Measurements from ENCODE around the gene CELA2B. TPM values are rescaled to one million over a fixed set of nuclear protein-coding genes. Genes with fewer than 3 reads are reported as not detected.

The CELA2B gene
- total and polyA plus RNA-seq, 2 of the 8 experiments (the other 6 are each of a cell fraction or from before 2014, with no cell fraction given): not detected

GRCh38 chr1:15489052-15489736 lies 13.3 kb downstream of the CELA2B start:
- Histone ChIP-seq H4K5ac (ENCODE audit: insufficient read length, low read depth, low read length) (no peak overlapping the region), H3K14ac (ENCODE audit: insufficient read length) (no peak overlapping the region), H2BK120ac (replicated peaks; ENCODE audit: low read depth, low read length) (no peak overlapping the region), H2AK5ac (ENCODE audit: low read depth, low read length) (no peak overlapping the region), H3K79me2 (ENCODE audit: control insufficient read depth in 1 of 2, insufficient read depth in 2 of 2, low read length in 2 of 2) (no peaks in the 10 kb centered on the region), H2BK20ac (ENCODE audit: low read length) (no peak overlapping the region), H3K4me2 (ENCODE audit: insufficient read depth in 1 of 2, low read depth in 2 of 2, low read length in 2 of 2) (no peak overlapping the region), H3K4me1 (replicated peaks in 1 of 4; ENCODE audit: control insufficient read depth in 3 of 4, insufficient read depth in 4 of 4, low read length in 3 of 4) (no peaks in the 10 kb centered on the region), H3K9ac (replicated peaks in 1 of 4; ENCODE audit: extremely low read depth in 1 of 4, low read depth in 3 of 4, low read length in 3 of 4) (no peak overlapping the region), H3K23ac (ENCODE audit: insufficient read length) (no peak overlapping the region), H3K18ac (ENCODE audit: extremely low read depth, low read length) (no peak overlapping the region), H3K4ac (replicated peaks; ENCODE audit: insufficient read length, low read depth, low read length) (no peak overlapping the region), H2BK5ac (ENCODE audit: low read depth, low read length) (no peak overlapping the region), H2BK12ac (ENCODE audit: low read depth, low read length) (no peak overlapping the region), H3K27ac (ENCODE audit: low read depth, low read length) (no peak overlapping the region), H3K4me3 (ENCODE audit: extremely low read depth in 1 of 4, insufficient read depth in 2 of 4, low read depth in 3 of 4, low read length in 4 of 4) (no peak overlapping the region), H2BK15ac (ENCODE audit: low read length) (no peak overlapping the region), H3K36me3 (ENCODE audit: control insufficient read depth in 2 of 4, insufficient read depth in 4 of 4, low read length in 3 of 4) (peaks cover 0 to 4% (median under 1%) of the 10 kb centered on the region in 4 experiments; a peak in 2 of 8 replicates), H3K23me2 (ENCODE audit: low read depth, low read length) (no peaks in the 10 kb centered on the region), H4K91ac (replicated peaks; ENCODE audit: insufficient read length, low read length) (no peak overlapping the region), H3K79me1 (ENCODE audit: low read depth, low read length) (no peaks in the 10 kb centered on the region), H3K27me3 (replicated peaks in 1 of 4; ENCODE audit: control insufficient read depth in 3 of 4, extremely low read depth in 1 of 4, insufficient read depth in 3 of 4, low read length in 3 of 4) (no peaks in the 10 kb centered on the region), H4K8ac (ENCODE audit: extremely low read depth, insufficient read depth, low read length) (no peak overlapping the region), H3K56ac (replicated peaks; ENCODE audit: insufficient read length, low read depth, low read length) (no peak overlapping the region), H3K9me3 (ENCODE audit: insufficient read depth in 2 of 2, low read depth in 1 of 2, low read length in 1 of 2) (no peaks in the 10 kb centered on the region), H4K20me1 (replicated peaks in 1 of 2; ENCODE audit: control insufficient read depth in 1 of 2, insufficient read depth in 2 of 2, low read length in 2 of 2) (no peaks in the 10 kb centered on the region), H2AFZ (ENCODE audit: low read length) (no peak overlapping the region)
- ChIA-PET POLR2A (ENCODE audit: partially characterized antibody) (interaction anchor here (1.2 kb wide), 1 partner anchor 62 kb away, joined by 3 read pairs; no protein-coding TSS in a partner anchor), CTCF (ENCODE audit: partially characterized antibody) (interaction anchor here (1.9 to 2.6 kb wide), 2 partner anchors 11 to 13 kb away, joined by 5 to 9 read pairs; no protein-coding TSS in a partner anchor)
- 92% methylated on average over 13 of the region's 13 CpGs; no CpG with 5 or more reads in 1 of the 2 experiments for WGBS, 2 experiments (ENCODE audit: extremely low coverage in 1 of 2, insufficient coverage in 1 of 2, insufficient read length in 1 of 2, insufficient replicate concordance in 2 of 2, low coverage in 1 of 2, low lambda C conversion rate in 2 of 2, missing lambda C conversion rate in 1 of 2)
- TF ChIP-seq CTBP2 (IDR thresholded peaks at IDR 0.05; ENCODE audit: borderline replicate concordance, insufficient read depth, insufficient read length, low read length): no peak
- TF ChIP-seq CBX8 (IDR thresholded peaks at IDR 0.05; ENCODE audit: borderline replicate concordance, low read depth, low read length): no peak
- TF ChIP-seq RBBP5 (IDR thresholded peaks at IDR 0.05; ENCODE audit: borderline replicate concordance, low read depth, low read length): no peak
- no peak for TF ChIP-seq TAF1 (IDR thresholded peaks at IDR 0.05; ENCODE audit: low read depth, low read length)
- TF ChIP-seq KDM5A (IDR thresholded peaks at IDR 0.05; ENCODE audit: low read length): no peak
- no peak for TF ChIP-seq BRCA1 (IDR thresholded peaks at IDR 0.05; ENCODE audit: low read depth, low read length)
- TF ChIP-seq CHD1 (IDR thresholded peaks at IDR 0.05; ENCODE audit: low read depth, low read length): no peak
- no peak for TF ChIP-seq MAX (IDR thresholded peaks at IDR 0.05)
- TF ChIP-seq PHF8 (conservative IDR thresholded peaks at IDR 0.05; ENCODE audit: low read depth, low read length): no peak
- no peak for DNase-seq (ENCODE audit: low read depth in 1 of 2, low spot score in 2 of 2)
- no peak for FAIRE-seq

Data from H1 (cell line).